T-cell (primary cell): ENCODE data around the gene NUMB. TPM values are rescaled to one million over a fixed set of nuclear protein-coding genes. Genes with fewer than 3 reads are reported as not detected.

Source experiments
- ATAC-seq, 4 experiments: fragments of 200-7000 bp in 3 of 4; fragments of 150-1000 bp in 1 of 4; cut with Tn5 transposase; replicated peaks in 1 of 4; 1 replicate in 3 of 4; 2 replicates in 1 of 4; pipeline ENCODE4 v1.10.0; 2021; ENCODE audit warnings: moderate library complexity in 3 of 4, mild to moderate bottlenecking in 2 of 4, moderate number of reproducible peaks in 1 of 4
- CTCF ChIA-PET, 2 donors: fragments of 300-600 bp; sonication (Branson Sonifier 250); formaldehyde crosslinking; loops; one replicate each; lab custom pipeline; 2022; ENCODE audit warnings: antibody characterized with exemption in 2 of 2; lab: Charles Lee
- POLR2A ChIA-PET, 2 donors: fragments of 300-600 bp; sonication (Branson Sonifier 250); formaldehyde crosslinking; loops; one replicate each; lab custom pipeline; 2022; ENCODE audit warnings: antibody characterized with exemption in 2 of 2; lab: Charles Lee
- DNase-seq, 35 experiments: peaks; one replicate each; pipeline versions ENCODE4 v3.0.0 to v3.0.0-alpha.2; 2013 to 2023
- H3K27ac ChIP-seq: one replicate; pipeline ENCODE4 v1.5.1; 2013; ENCODE audit warnings: low read length
- H3K27me3 ChIP-seq, 2 experiments: replicated peaks in 1 of 2; 1 replicate in 1 of 2; 2 replicates in 1 of 2; pipeline versions ENCODE4 v1.6.1 to v1.7.0; 2013; ENCODE audit warnings: low read length in 1 of 2, mixed read lengths in 1 of 2; ENCODE audit not compliant: control insufficient read depth in 2 of 2, insufficient read depth in 2 of 2; ENCODE audit errors: extremely low read depth in 1 of 2
- H3K36me3 ChIP-seq, 2 donors: 1 replicate in 1 of 2; 2 replicates in 1 of 2; pipeline versions ENCODE4 v1.6.1 to v1.7.0; 2013; ENCODE audit warnings: low read length in 1 of 2; ENCODE audit not compliant: control insufficient read depth in 2 of 2, insufficient read depth in 1 of 2; ENCODE audit errors: extremely low read depth in 1 of 2
- H3K4me1 ChIP-seq, 2 experiments: 1 replicate in 1 of 2; 2 replicates in 1 of 2; pipeline versions ENCODE4 v1.6.1 to v1.7.0; 2013; ENCODE audit warnings: low read length in 2 of 2, mixed read lengths in 1 of 2; ENCODE audit not compliant: insufficient read depth in 2 of 2, control insufficient read depth in 1 of 2; ENCODE audit errors: extremely low read depth in 1 of 2
- H3K4me3 ChIP-seq, 2 donors: 1 replicate in 1 of 2; 2 replicates in 1 of 2; pipeline versions ENCODE4 v1.5.1 to v1.7.0; 2013; ENCODE audit warnings: mild to moderate bottlenecking in 2 of 2, low read length in 1 of 2, moderate library complexity in 1 of 2; ENCODE audit not compliant: control insufficient read depth in 1 of 2; ENCODE audit errors: extremely low read depth in 1 of 2
- H3K9me3 ChIP-seq: 2 replicates; pipeline ENCODE4 v1.7.0; 2013
- H3K27ac Mint-ChIP-seq, 2 donors: one replicate each; pipeline ENCODE4 v1.8.0; 2020 to 2021; ENCODE audit warnings: mild to moderate bottlenecking in 2 of 2, mixed read lengths in 2 of 2
- H3K27me3 Mint-ChIP-seq, 2 donors: one replicate each; pipeline ENCODE4 v1.8.0; 2021 to 2022; ENCODE audit warnings: mixed read lengths in 2 of 2
- H3K36me3 Mint-ChIP-seq: one replicate; pipeline ENCODE4 v1.8.0; 2021; ENCODE audit warnings: mixed read lengths
- H3K4me1 Mint-ChIP-seq, 3 donors: one replicate each; pipeline ENCODE4 v1.8.0; 2020 to 2022; ENCODE audit warnings: mixed read lengths in 3 of 3, mild to moderate bottlenecking in 1 of 3
- H3K4me3 Mint-ChIP-seq, 3 donors: one replicate each; pipeline ENCODE4 v1.8.0; 2020 to 2022; ENCODE audit warnings: mild to moderate bottlenecking in 3 of 3, mixed read lengths in 3 of 3, moderate library complexity in 3 of 3
- H3K9me3 Mint-ChIP-seq, 3 donors: one replicate each; pipeline ENCODE4 v1.8.0; 2020 to 2022; ENCODE audit warnings: mixed read lengths in 3 of 3
- WGBS: methylation state at CpG from one replicate; pipeline ENCODE4 v1.1.5; 2013; ENCODE audit warnings: missing lambda C conversion rate; ENCODE audit not compliant: insufficient coverage; 5-methylcytosine and 5-hydroxymethylcytosine counted together
- total RNA-seq, 35 experiments: library from RNA in 6 of 35; stranded (reverse) in 6 of 35; fragments of 120-200 nt in 1 of 35; gene quantifications; one replicate each; pipeline versions ENCODE4 v1.2.1 to v1.2.4 and lab custom pipeline; 2013 to 2026

Gene NUMB
- total RNA-seq, 5 donors from 2014 or later (not counting 1 experiment from before 2014, with no cell fraction given), result 45.1 to 52.6 (median 49.1) TPM

- no peak for ATAC-seq
- Histone ChIP-seq H3K27me3 (no peaks in the 10 kb centered on the region), H3K27ac (no peak overlapping the region), H3K36me3 (no peaks in the 10 kb centered on the region), H3K9me3 (no peaks in the 10 kb centered on the region), H3K4me3 (no peak overlapping the region), H3K4me1 (no peaks in the 10 kb centered on the region)
- Mint-ChIP-seq H3K4me3 (no peak overlapping the region), H3K9me3 (no peaks in the 10 kb centered on the region), H3K4me1 (peaks cover 0 to 3% (median 0%) of the 10 kb centered on the region in 3 donors), H3K27ac (no peak overlapping the region), H3K36me3 (no peaks in the 10 kb centered on the region), H3K27me3 (no peaks in the 10 kb centered on the region)
- no peak for DNase-seq
- ChIA-PET POLR2A (no interaction called here), CTCF (interaction anchor here in 1 of 2 donors (0.6 to 1.6 kb wide), 3 partner anchors 14 to 401 kb away, joined by 3 to 5 read pairs (median 4); partner anchors contain the start of gene RIOX1)
- 60% methylated on average over 2 of the region's 3 CpGs for WGBS
Measured at GRCh38 chr14:73476451-73476931, 18.1 kb upstream of the NUMB start.

- DNase-seq (no peak), ATAC-seq (no peak)
- H3K27ac ChIP-seq, result no peak overlapping the region
- no peaks in the 10 kb centered on the region for H3K27me3 Mint-ChIP-seq
- no CpG with 5 or more reads among the region's 4 CpGs for WGBS
- ChIA-PET POLR2A (interaction anchor here in 1 of 2 donors (0.6 kb wide), 1 partner anchor 80 kb away, joined by 5 read pairs; no protein-coding TSS in a partner anchor), CTCF (interaction anchor here (0.6 to 1.6 kb wide), 4 partner anchors 11 to 309 kb away, joined by 3 to 5 read pairs (median 4); partner anchors contain the start of gene RIOX1 (in 1 of the 2))
- no peaks in the 10 kb centered on the region for H3K4me1 ChIP-seq
- H3K4me1 Mint-ChIP-seq, result peaks cover 0 to 3% (median 0%) of the 10 kb centered on the region in 3 donors
- H3K36me3 ChIP-seq, result no peaks in the 10 kb centered on the region
- H3K4me3 ChIP-seq, result no peak overlapping the region
- H3K27me3 ChIP-seq, result no peaks in the 10 kb centered on the region
- H3K9me3 ChIP-seq, result no peaks in the 10 kb centered on the region
- no peak overlapping the region for H3K27ac Mint-ChIP-seq
- H3K36me3 Mint-ChIP-seq, result no peaks in the 10 kb centered on the region
- no peaks in the 10 kb centered on the region for H3K9me3 Mint-ChIP-seq
- H3K4me3 Mint-ChIP-seq, result no peak overlapping the region
Measured at GRCh38 chr14:73474952-73475351, 16.6 kb upstream of the NUMB start.

GRCh38 chr14:73472185-73473114, 14.1 kb upstream of the NUMB start:
- Mint-ChIP-seq H3K4me3 (no peak overlapping the region), H3K4me1 (peaks cover 0 to 6% (median 4%) of the 10 kb centered on the region in 3 donors), H3K36me3 (no peaks in the 10 kb centered on the region), H3K27me3 (no peaks in the 10 kb centered on the region), H3K27ac (no peak overlapping the region), H3K9me3 (no peaks in the 10 kb centered on the region)
- peak; percentile 63 to 82 (median 72) for ATAC-seq
- Histone ChIP-seq H3K9me3 (no peaks in the 10 kb centered on the region), H3K36me3 (no peaks in the 10 kb centered on the region), H3K27ac (no peak overlapping the region), H3K27me3 (no peaks in the 10 kb centered on the region), H3K4me1 (peaks cover 0 to under 1% of the 10 kb centered on the region in 2 experiments), H3K4me3 (no peak overlapping the region)
- peak in 2 of 35 experiments; percentile 20 to 74 for DNase-seq
- CTCF ChIA-PET, result interaction anchor here (0.5 to 5.0 kb wide), 17 partner anchors 7 to 956 kb away, joined by 3 to 83 read pairs (median 3); partner anchors contain the start of genes NUMB (in 1 of the 2) and RIOX1 (in 1 of the 2)
- POLR2A ChIA-PET, result interaction anchor here (0.6 to 0.7 kb wide), 6 partner anchors 18 to 413 kb away, joined by 3 to 4 read pairs (median 3); no protein-coding TSS in a partner anchor
- 82% methylated on average over 7 of the region's 18 CpGs for WGBS

- no peaks in the 10 kb centered on the region for H3K27me3 ChIP-seq
- 100% methylated on average over 1 of the region's 6 CpGs for WGBS
- peaks cover 0 to 5% of the 10 kb centered on the region in 2 experiments for H3K4me1 ChIP-seq
- H3K27me3 Mint-ChIP-seq, result no peaks in the 10 kb centered on the region
- H3K4me3 ChIP-seq, result no peak overlapping the region
- DNase-seq (no peak), ATAC-seq (no peak)
- ChIA-PET POLR2A (interaction anchor here in 1 of 2 donors (0.6 to 0.7 kb wide), 5 partner anchors 13 to 412 kb away, joined by 3 read pairs; partner anchors contain the start of gene NUMB), CTCF (interaction anchor here (0.7 to 5.0 kb wide), 12 partner anchors 8 to 955 kb away, joined by 3 to 83 read pairs (median 4); partner anchors contain the start of genes NUMB (in 1 of the 2) and RIOX1 (in 1 of the 2))
- no peaks in the 10 kb centered on the region for H3K36me3 ChIP-seq
- no peak overlapping the region for H3K27ac Mint-ChIP-seq
- H3K36me3 Mint-ChIP-seq, result no peaks in the 10 kb centered on the region
- H3K4me3 Mint-ChIP-seq, result no peak overlapping the region
- H3K9me3 Mint-ChIP-seq, result no peaks in the 10 kb centered on the region
- H3K9me3 ChIP-seq, result no peaks in the 10 kb centered on the region
- peaks cover 0 to 14% (median 10%) of the 10 kb centered on the region in 3 donors for H3K4me1 Mint-ChIP-seq
- H3K27ac ChIP-seq, result no peak overlapping the region
Measured at GRCh38 chr14:73471582-73472184, 13.3 kb upstream of the NUMB start.

- WGBS, result 100% methylated on average over 1 of the region's 3 CpGs
- Histone ChIP-seq H3K27me3 (no peaks in the 10 kb centered on the region), H3K4me3 (no peak overlapping the region), H3K9me3 (no peaks in the 10 kb centered on the region), H3K4me1 (peaks cover 5 to 11% of the 10 kb centered on the region in 2 experiments), H3K27ac (no peak overlapping the region), H3K36me3 (no peaks in the 10 kb centered on the region)
- Mint-ChIP-seq H3K27ac (no peak overlapping the region), H3K27me3 (no peaks in the 10 kb centered on the region), H3K4me3 (no peak overlapping the region), H3K4me1 (peaks cover 20 to 34% (median 24%) of the 10 kb centered on the region in 3 donors), H3K36me3 (no peaks in the 10 kb centered on the region), H3K9me3 (no peaks in the 10 kb centered on the region)
- ChIA-PET CTCF (interaction anchor here (2.7 to 5.0 kb wide), 3 partner anchors 11 to 173 kb away, joined by 9 to 83 read pairs (median 13); partner anchors contain the start of gene NUMB (in 1 of the 2)), POLR2A (no interaction called here)
- ATAC-seq (no peak), DNase-seq (no peak)
Measured at GRCh38 chr14:73468828-73469375, 10.6 kb upstream of the NUMB start.
